Loucy (cell line): ENCODE measurements around the gene HS6ST2.
A peak's percentile ranks its signal among the peaks of the same experiment; 100 is the strongest.

ENCODE experiments used
- H2AFZ ChIP-seq: fragments of 200-600 bp; sonication (generic); 2 replicates; pipeline ENCODE4 v1.6.0; 2016; ENCODE audit warnings: antibody characterized with exemption, mild to moderate bottlenecking, low read length, moderate library complexity
- H3F3A ChIP-seq: fragments of 200-600 bp; 2 replicates; pipeline ENCODE4 v1.6.0; 2016; ENCODE audit warnings: antibody characterized with exemption, low read depth, mild to moderate bottlenecking
- H3K27me3 ChIP-seq: fragments of 200-600 bp; sonication (generic); 2 replicates; pipeline ENCODE4 v1.6.1; 2014; ENCODE audit warnings: low read length, mild to moderate bottlenecking; ENCODE audit not compliant: insufficient read depth, poor library complexity, severe bottlenecking
- H3K36me3 ChIP-seq: fragments of 200-600 bp; sonication (generic); 2 replicates; pipeline ENCODE4 v1.6.1; 2016; ENCODE audit warnings: low read length; ENCODE audit not compliant: insufficient read depth
- H3K4me1 ChIP-seq: fragments of 200-600 bp; sonication (generic); 2 replicates; pipeline ENCODE4 v1.5.1; 2014; ENCODE audit warnings: low read length, mild to moderate bottlenecking; ENCODE audit not compliant: insufficient read depth, poor library complexity, severe bottlenecking
- H3K4me2 ChIP-seq: fragments of 200-600 bp; sonication (generic); 2 replicates; pipeline ENCODE4 v1.6.0; 2014; ENCODE audit warnings: antibody characterized with exemption, low read length, low read depth, mild to moderate bottlenecking; ENCODE audit not compliant: poor library complexity, severe bottlenecking
- H3K4me3 ChIP-seq: fragments of 200-600 bp; sonication (generic); 2 replicates; pipeline ENCODE4 v1.5.1; 2014; ENCODE audit warnings: low read length, mild to moderate bottlenecking, mixed read lengths; ENCODE audit not compliant: poor library complexity, severe bottlenecking
- H3K79me2 ChIP-seq: fragments of 200-600 bp; sonication (generic); 2 replicates; pipeline ENCODE4 v1.6.1; 2014; ENCODE audit warnings: low read length; ENCODE audit not compliant: insufficient read depth
- H3K9ac ChIP-seq: fragments of 200-600 bp; sonication (generic); 2 replicates; pipeline ENCODE4 v1.6.0; 2014; ENCODE audit warnings: mild to moderate bottlenecking, low read depth, low read length, moderate library complexity; ENCODE audit not compliant: poor library complexity, severe bottlenecking
- H3K9me2 ChIP-seq: fragments of 200-600 bp; sonication (generic); replicated peaks from 2 replicates; pipeline ENCODE4 v1.6.1; 2016; ENCODE audit warnings: low read depth, low read length, mixed read lengths
- H3K9me3 ChIP-seq: fragments of 200-600 bp; sonication (generic); 2 replicates; pipeline ENCODE4 v1.6.1; 2014; ENCODE audit warnings: mild to moderate bottlenecking, antibody characterized with exemption, low read length, low read depth; ENCODE audit not compliant: insufficient read depth
- H4K20me1 ChIP-seq: fragments of 200-600 bp; sonication (generic); 2 replicates; pipeline ENCODE4 v1.6.0; 2014; ENCODE audit warnings: antibody characterized with exemption, low read length, mild to moderate bottlenecking; ENCODE audit not compliant: insufficient read depth, poor library complexity, severe bottlenecking
- EZH2phosphoT487 ChIP-seq: fragments of 200-600 bp; IDR thresholded peaks from 2 replicates; pipeline ENCODE4 v1.6.1; 2018; ENCODE audit warnings: antibody characterized with exemption, mild to moderate bottlenecking, moderate library complexity, borderline replicate concordance
- TF ChIP-seq, protein P1 (sequence below): fragments of 200-600 bp; sonication (generic); conservative IDR thresholded peaks from 2 replicates; pipeline ENCODE4 v1.5.1; 2014; ENCODE audit warnings: mild to moderate bottlenecking, antibody characterized with exemption, low read length

HS6ST2 gene

DNA sequence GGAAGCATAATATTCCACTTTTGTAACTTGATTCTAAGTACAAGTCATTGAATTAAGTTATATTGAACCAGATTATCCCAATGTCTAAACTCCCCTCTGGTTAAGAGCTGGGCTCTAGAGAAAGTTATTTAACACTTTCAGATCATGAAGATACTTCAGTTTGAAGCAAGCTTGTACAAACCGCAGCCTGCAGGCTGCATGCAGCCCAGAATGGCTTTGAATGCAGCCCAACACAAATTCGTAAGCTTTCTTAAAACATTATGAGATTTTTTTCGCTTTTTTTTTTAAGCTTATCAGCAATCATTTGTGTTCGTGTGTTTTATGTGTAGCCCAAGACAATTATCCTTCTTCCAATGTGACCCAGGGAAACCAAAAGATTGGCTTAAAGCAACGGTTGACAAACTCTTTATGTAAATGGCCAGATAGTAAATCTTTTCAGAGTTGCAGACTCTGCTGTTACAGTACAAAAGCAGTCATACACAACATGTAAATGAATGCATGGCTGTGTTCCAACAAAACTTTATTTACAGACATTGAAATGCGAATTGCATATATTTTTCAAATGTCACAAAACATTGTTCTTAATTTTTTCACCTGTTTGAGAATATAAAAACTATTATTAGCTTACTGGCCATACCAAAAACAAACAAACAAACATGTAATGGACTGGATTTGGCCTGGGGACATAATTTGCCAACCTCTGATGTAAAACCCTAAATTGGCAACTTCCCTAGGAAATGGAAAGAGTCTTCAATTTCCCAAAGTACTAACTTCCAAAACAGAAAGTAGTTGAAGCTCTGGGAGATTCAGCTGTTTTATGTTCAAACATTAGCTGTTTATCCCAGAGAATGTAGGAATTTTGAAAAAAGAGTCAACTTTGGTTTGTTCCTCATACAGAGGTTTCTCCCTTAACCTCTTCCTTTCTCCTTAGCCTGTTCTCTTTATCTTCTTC, 268.5 kb downstream of the HS6ST2 start:
- Histone ChIP-seq H4K20me1 (no peaks in the 10 kb centered on the region), H3K4me3 (no peak overlapping the region), H3K4me1 (no peaks in the 10 kb centered on the region), H3K79me2 (no peaks in the 10 kb centered on the region), H3K9me2 (no peaks in the 10 kb centered on the region), H3K9me3 (no peaks in the 10 kb centered on the region), H3K9ac (no peak overlapping the region), H3K4me2 (no peak overlapping the region), H3K27me3 (no peaks in the 10 kb centered on the region), H2AFZ (no peak overlapping the region), H3K36me3 (no peaks in the 10 kb centered on the region), H3F3A (no peaks in the 10 kb centered on the region)
- no peak for TF ChIP-seq EZH2phosphoT487

DNA sequence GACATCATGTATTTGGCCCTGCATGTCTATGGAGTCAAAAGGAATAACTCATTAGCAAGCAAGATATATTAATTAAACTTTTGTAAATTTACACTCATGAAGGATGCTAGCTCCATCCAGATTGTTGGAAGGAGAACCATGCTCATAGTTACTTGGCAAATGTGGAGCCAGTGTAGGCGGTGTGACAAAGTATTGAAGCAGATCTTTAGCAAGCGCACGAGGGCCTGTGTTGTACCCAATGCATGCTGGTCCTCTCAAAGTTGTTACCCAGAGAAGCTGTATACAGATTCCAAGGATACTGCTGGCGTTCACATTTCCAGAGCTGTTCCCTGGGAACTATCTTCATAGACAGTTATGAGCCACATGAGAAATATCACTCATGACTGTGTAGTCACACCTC, 273.2 kb downstream of the HS6ST2 start:
- Histone ChIP-seq H3K4me3 (no peak overlapping the region), H3K27me3 (no peaks in the 10 kb centered on the region), H3K36me3 (no peaks in the 10 kb centered on the region), H3K79me2 (no peaks in the 10 kb centered on the region), H3K4me1 (no peaks in the 10 kb centered on the region), H3K9me3 (no peaks in the 10 kb centered on the region), H3K9me2 (no peaks in the 10 kb centered on the region), H3K4me2 (no peak overlapping the region), H3F3A (no peaks in the 10 kb centered on the region), H4K20me1 (no peaks in the 10 kb centered on the region), H2AFZ (no peak overlapping the region), H3K9ac (no peak overlapping the region)
- no peak for TF ChIP-seq EZH2phosphoT487
- TF ChIP-seq, protein P1, sequence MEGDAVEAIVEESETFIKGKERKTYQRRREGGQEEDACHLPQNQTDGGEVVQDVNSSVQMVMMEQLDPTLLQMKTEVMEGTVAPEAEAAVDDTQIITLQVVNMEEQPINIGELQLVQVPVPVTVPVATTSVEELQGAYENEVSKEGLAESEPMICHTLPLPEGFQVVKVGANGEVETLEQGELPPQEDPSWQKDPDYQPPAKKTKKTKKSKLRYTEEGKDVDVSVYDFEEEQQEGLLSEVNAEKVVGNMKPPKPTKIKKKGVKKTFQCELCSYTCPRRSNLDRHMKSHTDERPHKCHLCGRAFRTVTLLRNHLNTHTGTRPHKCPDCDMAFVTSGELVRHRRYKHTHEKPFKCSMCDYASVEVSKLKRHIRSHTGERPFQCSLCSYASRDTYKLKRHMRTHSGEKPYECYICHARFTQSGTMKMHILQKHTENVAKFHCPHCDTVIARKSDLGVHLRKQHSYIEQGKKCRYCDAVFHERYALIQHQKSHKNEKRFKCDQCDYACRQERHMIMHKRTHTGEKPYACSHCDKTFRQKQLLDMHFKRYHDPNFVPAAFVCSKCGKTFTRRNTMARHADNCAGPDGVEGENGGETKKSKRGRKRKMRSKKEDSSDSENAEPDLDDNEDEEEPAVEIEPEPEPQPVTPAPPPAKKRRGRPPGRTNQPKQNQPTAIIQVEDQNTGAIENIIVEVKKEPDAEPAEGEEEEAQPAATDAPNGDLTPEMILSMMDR = no peak

DNA sequence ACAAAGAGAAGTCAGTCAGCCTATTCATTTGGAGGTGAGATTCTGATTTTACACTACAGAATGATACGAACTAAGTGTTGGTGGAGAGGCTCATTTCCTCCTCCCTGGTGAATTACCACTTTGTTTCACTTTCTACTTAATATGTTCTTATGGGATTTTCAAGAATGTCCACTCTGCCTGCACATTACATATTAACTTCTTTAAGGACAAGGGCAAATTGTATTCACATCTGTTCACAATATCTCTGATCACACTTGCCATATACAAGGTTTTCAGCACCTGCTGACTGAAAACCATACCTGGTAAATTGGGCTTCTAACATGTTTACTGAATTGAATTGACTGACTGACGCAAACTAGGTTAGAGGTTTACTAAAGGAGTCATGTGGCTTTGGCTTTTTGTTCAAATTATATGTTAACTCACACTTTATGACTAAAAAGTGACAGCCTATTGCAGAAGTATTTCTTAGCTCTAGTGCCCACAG, 281.2 kb downstream of the HS6ST2 start:
- H3K36me3 ChIP-seq = no peaks in the 10 kb centered on the region
- peak overlapping the region; percentile 42 for H3K4me2 ChIP-seq
- H2AFZ ChIP-seq = peak overlapping the region; percentile 61; the same call in 1 of the 2 replicates
- H3F3A ChIP-seq = no peaks in the 10 kb centered on the region
- peaks cover 8% of the 10 kb centered on the region for H3K4me1 ChIP-seq
- no peak overlapping the region for H3K9ac ChIP-seq
- no peak for TF ChIP-seq EZH2phosphoT487
- TF ChIP-seq, protein P1 = no peak
- no peaks in the 10 kb centered on the region for H3K9me2 ChIP-seq
- H3K9me3 ChIP-seq = no peaks in the 10 kb centered on the region
- no peak overlapping the region for H3K4me3 ChIP-seq
- no peaks in the 10 kb centered on the region for H3K27me3 ChIP-seq
- no peaks in the 10 kb centered on the region for H3K79me2 ChIP-seq
- no peaks in the 10 kb centered on the region for H4K20me1 ChIP-seq
